ENCODE results near the gene NELFB.

The NELFB gene

GRCh38 chr9:137254624-137255447 is at the start of gene NELFB:
Gene NELFB (plus strand): TSS chr9:137255327.
- TF ChIP-seq CTCF (IDR thresholded peaks at IDR 0.05): no peak

- TF ChIP-seq CTCF (IDR thresholded peaks at IDR 0.05): no peak
Measured at GRCh38 chr9:137206602-137207001, 48.5 kb upstream of the NELFB start.

GRCh38 chr9:137211532-137211931 is 43.6 kb upstream of the NELFB start:
- no peak for TF ChIP-seq CTCF (IDR thresholded peaks at IDR 0.05)

- no peak for TF ChIP-seq CTCF (IDR thresholded peaks at IDR 0.05)
Measured at GRCh38 chr9:137212520-137212919, 42.6 kb upstream of the NELFB start.

- TF ChIP-seq CTCF (IDR thresholded peaks at IDR 0.05): no peak
Measured at GRCh38 chr9:137213160-137214060, 41.7 kb upstream of the NELFB start.

- TF ChIP-seq CTCF (IDR thresholded peaks at IDR 0.05): no peak
Measured at GRCh38 chr9:137214620-137215019, 40.5 kb upstream of the NELFB start.

- TF ChIP-seq CTCF (IDR thresholded peaks at IDR 0.05): no peak
Measured at GRCh38 chr9:137215196-137215986, 39.7 kb upstream of the NELFB start.
